K562 (cell line): Measurements from ENCODE around the gene EMID1. TPM values are rescaled to one million over a fixed set of nuclear protein-coding genes. Genes with fewer than 3 reads are reported as not detected.
A peak's percentile ranks its signal among the peaks of the same experiment; 100 is the strongest.

Source experiments
- CBFA2T3 ChIP-seq: fragments of 450-650 bp; IDR thresholded peaks from 2 replicates; pipeline ENCODE4 v1.6.1; 2017
- CREM ChIP-seq: IDR thresholded peaks from 2 replicates; pipeline ENCODE4 v1.6.1; 2014; ENCODE audit warnings: antibody characterized with exemption, low read depth
- CTBP1 ChIP-seq: fragments of 450-650 bp; IDR thresholded peaks from 2 replicates; pipeline ENCODE4 v1.6.1; 2016; ENCODE audit warnings: borderline replicate concordance
- ELK1 ChIP-seq: sonication (generic); formaldehyde crosslinking; IDR thresholded peaks from 2 replicates; pipeline ENCODE4 v1.8.1; 2022; ENCODE audit warnings: missing genetic modification reagents
- ESRRA ChIP-seq: fragments of 450-650 bp; IDR thresholded peaks from 2 replicates; pipeline ENCODE4 v1.6.1; 2014; ENCODE audit warnings: low read depth, mild to moderate bottlenecking, moderate library complexity, borderline replicate concordance
- FOXJ3 ChIP-seq: sonication (generic); formaldehyde crosslinking; IDR thresholded peaks from 2 replicates; pipeline ENCODE4 v1.4.0; 2020; ENCODE audit warnings: mild to moderate bottlenecking, missing genetic modification reagents
- HNRNPL ChIP-seq: fragments of 200-400 bp; formaldehyde crosslinking; IDR thresholded peaks from 2 replicates; pipeline ENCODE4 v1.6.1; 2017; ENCODE audit warnings: low read depth, mild to moderate bottlenecking, low read length
- MTA1 ChIP-seq: fragments of 450-650 bp; IDR thresholded peaks from 2 replicates; pipeline ENCODE4 v1.6.1; 2017; ENCODE audit warnings: borderline replicate concordance
- NR2C2 ChIP-seq, 2 experiments: fragments of 200-800 bp in 1 of 2; sonication (Bioruptor generic) in 1 of 2; sonication (generic) in 1 of 2; formaldehyde crosslinking in 1 of 2; IDR thresholded peaks; 2 replicates each; pipeline versions ENCODE4 v1.6.1 to v1.8.0; 2016 to 2022; ENCODE audit warnings: mild to moderate bottlenecking in 1 of 2, missing compliant biosample characterization in 1 of 2, missing genetic modification characterization in 1 of 2, missing genetic modification reagents in 1 of 2
- PKNOX1 ChIP-seq: fragments of 450-650 bp; IDR thresholded peaks from 2 replicates; pipeline ENCODE4 v1.6.1; 2016
- POLR2AphosphoS2 ChIP-seq: IDR thresholded peaks from 2 replicates; pipeline ENCODE4 v1.6.1; 2012; ENCODE audit warnings: low read length, improper control_type of control experiment
- RBBP5 ChIP-seq: fragments of 200-600 bp; sonication (generic); IDR thresholded peaks from 2 replicates; pipeline ENCODE4 v1.6.1; 2012; ENCODE audit warnings: borderline replicate concordance, mild to moderate bottlenecking, low read length, control low read depth, inconsistent platforms; ENCODE audit not compliant: insufficient read depth, poor library complexity, severe bottlenecking
- RBM39 ChIP-seq: fragments of 200-400 bp; formaldehyde crosslinking; optimal IDR thresholded peaks from 2 replicates; pipeline ENCODE3; 2018; ENCODE audit warnings: low read depth, low read length
- SIX5 ChIP-seq, 2 experiments: IDR thresholded peaks; 2 replicates each; pipeline ENCODE4 v1.6.1; 2011; ENCODE audit warnings: low read length in 2 of 2, borderline replicate concordance in 1 of 2, low read depth in 1 of 2, mild to moderate bottlenecking in 1 of 2, moderate library complexity in 1 of 2; ENCODE audit not compliant: insufficient read depth in 1 of 2
- SOX6 ChIP-seq: fragments of 450-650 bp; IDR thresholded peaks from 2 replicates; pipeline ENCODE4 v1.6.1; 2014; ENCODE audit warnings: mild to moderate bottlenecking
- TAL1 ChIP-seq: fragments of 450-650 bp; IDR thresholded peaks from 2 replicates; pipeline ENCODE4 v1.6.1; 2016; ENCODE audit warnings: mild to moderate bottlenecking
- U2AF1 ChIP-seq: fragments of 200-400 bp; formaldehyde crosslinking; optimal IDR thresholded peaks from 2 replicates; pipeline ENCODE3; 2017; ENCODE audit warnings: mild to moderate bottlenecking, low read depth, low read length, moderate library complexity
- UBTF ChIP-seq, 2 experiments: IDR thresholded peaks; 2 replicates each; pipeline ENCODE4 v1.6.1; 2012; ENCODE audit warnings: improper control_type of control experiment in 2 of 2, low read depth in 2 of 2, low read length in 2 of 2, borderline replicate concordance in 1 of 2
- VEZF1 ChIP-seq: fragments of 200-800 bp; sonication (Bioruptor generic); IDR thresholded peaks from 2 replicates; pipeline ENCODE4 v1.6.1; 2017; ENCODE audit warnings: missing genetic modification characterization, missing compliant biosample characterization
- ZBTB7A ChIP-seq: IDR thresholded peaks from 2 replicates; pipeline ENCODE4 v1.6.1; 2011; ENCODE audit warnings: low read depth, mild to moderate bottlenecking, low read length, moderate library complexity, borderline replicate concordance; ENCODE audit not compliant: control insufficient read depth
- polyA plus RNA-seq, 8 experiments: library from polyadenylated mRNA; depleted of rRNA in 4 of 8; stranded (reverse) in 5 of 8; unstranded in 3 of 8; fragments of >200 nt; fragmentation: Nextera tagmentation in 2 of 8; fragmentation: Illumina TruSeq in 1 of 8; extraction: Ambion mirVana in 2 of 8; extraction: Trizol in 1 of 8; gene quantifications; 2 replicates each; pipeline versions ENCODE4 v1.2.1 to v1.2.3, GENCODE V29; 2011 to 2014; ENCODE audit warnings: inconsistent platforms in 1 of 8, missing spikeins in 1 of 8
- total RNA-seq, 7 experiments: library from RNA; depleted of rRNA in 6 of 7; stranded (reverse); fragments of >200 nt in 6 of 7; fragmentation: Illumina TruSeq in 2 of 7; extraction: Trizol in 2 of 7; gene quantifications; 2 replicates each; pipeline versions ENCODE4 v1.2.1 to v1.2.3, GENCODE V29; 2011 to 2021; ENCODE audit warnings: low replicate concordance in 1 of 7

Gene EMID1
- total and polyA plus RNA-seq, 9 of the 15 experiments (the other 6 are each of a cell fraction or from before 2014, with no cell fraction given) = 0.15 to 7.2 (median 2.7) TPM

- no peak for TF ChIP-seq FOXJ3 (CRISPR knock-in tag)
- TF ChIP-seq POLR2AphosphoS2 = 0 out of 2 replicates have a peak, but pooled peaks have one; percentile 37
- peak; percentile 42 for TF ChIP-seq VEZF1 (CRISPR knock-in tag)
- TF ChIP-seq SOX6 = no peak
- peak; percentile 45; the same call in 1 of the 2 replicates for TF ChIP-seq ESRRA
- no peak for TF ChIP-seq CTBP1
- no peak for TF ChIP-seq RBBP5
- no peak for TF ChIP-seq UBTF (IDR thresholded peaks at IDR 0.05; ENCODE audit: borderline replicate concordance in 1 of 2, low read depth in 2 of 2, low read length in 2 of 2)
- TF ChIP-seq NR2C2 (CRISPR knock-in tag; IDR thresholded peaks at IDR 0.05) = no peak
- TF ChIP-seq NR2C2 (tag; IDR thresholded peaks at IDR 0.05) = peak; percentile 46; the same call in 1 of the 2 replicates
- peak; percentile 85 for TF ChIP-seq PKNOX1
- TF ChIP-seq ZBTB7A = no peak
- TF ChIP-seq CBFA2T3 = peak; percentile 88
- TF ChIP-seq RBM39 = no peak
- TF ChIP-seq TAL1 = peak; percentile 62
- no peak for TF ChIP-seq HNRNPL
- no peak for TF ChIP-seq SIX5 (IDR thresholded peaks at IDR 0.05; ENCODE audit: borderline replicate concordance in 1 of 2, insufficient read depth in 1 of 2, low read depth in 1 of 2, low read length in 2 of 2)
- TF ChIP-seq CREM = peak; percentile 73; the same call in 1 of the 2 replicates
- no peak for TF ChIP-seq ELK1 (CRISPR knock-in tag)
- TF ChIP-seq MTA1 = no peak
- no peak for TF ChIP-seq U2AF1
These were observed 65.0 kb downstream of the EMID1 start (continued) for GRCh38 chr22:29270475-29271271.
